NCI-H146 (cell line): ENCODE measurements around the gene USP16.

Source experiments
- DNase-seq: peaks from one replicate; lab custom pipeline; 2025; lab: John Stamatoyannopoulos, UW

USP16 gene

DNA sequence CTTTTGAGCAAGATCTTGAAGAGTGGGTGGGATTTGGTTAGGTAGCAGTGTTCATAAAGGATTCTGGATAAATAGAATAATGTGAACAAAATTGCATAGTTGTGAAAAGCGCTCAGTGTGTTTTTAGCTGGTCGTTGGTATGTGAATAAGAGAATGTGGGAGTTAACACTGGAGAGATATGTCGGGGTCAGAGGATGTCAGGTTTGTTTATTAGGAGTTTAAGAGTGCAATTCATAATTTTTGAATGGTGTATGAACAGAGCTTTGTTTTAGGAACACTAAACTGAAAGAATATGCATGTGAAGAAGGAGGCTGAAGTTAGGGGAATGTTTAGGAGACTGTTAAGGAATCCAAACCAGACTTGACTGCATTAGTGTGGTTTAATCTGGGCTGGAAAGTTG, 9.4 kb downstream of the USP16 start:
- no peak for DNase-seq

DNA sequence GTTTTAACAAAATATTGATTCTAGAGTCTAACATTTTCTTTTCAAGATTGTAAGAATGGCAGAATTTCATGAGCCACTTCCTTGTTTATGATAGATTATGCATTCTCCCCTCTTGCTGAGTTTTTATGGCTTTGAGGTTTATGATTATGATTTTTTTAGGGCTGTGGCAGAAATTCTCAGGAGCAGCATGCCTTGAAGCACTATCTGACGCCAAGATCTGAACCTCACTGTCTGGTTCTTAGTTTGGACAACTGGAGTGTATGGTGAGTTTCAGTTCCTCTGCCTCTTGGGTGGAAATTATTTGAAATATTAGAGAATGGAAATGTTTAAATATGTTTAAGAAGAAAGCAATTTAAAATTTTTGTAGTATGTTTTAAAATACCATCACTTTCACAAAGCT, 10.2 kb downstream of the USP16 start:
- DNase-seq, result no peak

DNA sequence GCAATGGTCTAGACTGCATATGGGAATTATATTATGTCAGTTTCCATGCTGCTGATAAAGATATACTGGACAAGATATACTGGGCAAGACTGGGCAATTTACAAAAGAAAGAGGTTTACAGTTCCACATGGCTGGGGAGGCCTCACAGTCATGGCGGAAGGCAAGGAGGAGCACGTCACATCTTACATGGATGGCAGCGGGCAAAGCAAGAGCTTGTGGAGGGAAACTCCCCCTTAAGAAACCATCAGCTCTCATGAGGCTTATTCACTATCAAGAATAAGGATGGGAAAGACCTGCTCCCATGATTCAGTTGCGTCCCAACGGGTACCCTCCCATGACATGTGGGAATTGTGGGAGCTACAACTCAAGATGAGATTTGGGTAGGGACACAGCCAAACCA, 27.8 kb downstream of the USP16 start:
- DNase-seq, result no peak

- DNase-seq, result no peak
Measured at GRCh38 chr21:29053011-29053553, 28.6 kb downstream of the USP16 start.

DNA sequence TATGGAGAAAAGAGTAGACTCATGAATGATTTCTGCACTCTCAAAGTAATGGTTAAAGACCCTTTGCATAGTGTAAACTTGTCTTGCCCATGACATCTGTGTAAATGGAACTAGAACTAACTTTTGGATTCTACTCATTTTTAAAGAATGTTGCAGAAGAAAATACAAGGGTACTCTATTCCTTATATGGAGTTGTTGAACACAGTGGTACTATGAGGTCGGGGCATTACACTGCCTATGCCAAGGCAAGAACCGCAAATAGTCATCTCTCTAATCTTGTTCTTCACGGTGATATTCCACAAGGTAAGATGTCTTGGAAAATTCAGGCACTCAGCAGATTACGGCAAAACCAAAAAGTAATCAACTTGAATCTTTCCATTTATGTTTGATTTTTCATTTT, 29.2 kb downstream of the USP16 start:
- DNase-seq, result no peak

DNA sequence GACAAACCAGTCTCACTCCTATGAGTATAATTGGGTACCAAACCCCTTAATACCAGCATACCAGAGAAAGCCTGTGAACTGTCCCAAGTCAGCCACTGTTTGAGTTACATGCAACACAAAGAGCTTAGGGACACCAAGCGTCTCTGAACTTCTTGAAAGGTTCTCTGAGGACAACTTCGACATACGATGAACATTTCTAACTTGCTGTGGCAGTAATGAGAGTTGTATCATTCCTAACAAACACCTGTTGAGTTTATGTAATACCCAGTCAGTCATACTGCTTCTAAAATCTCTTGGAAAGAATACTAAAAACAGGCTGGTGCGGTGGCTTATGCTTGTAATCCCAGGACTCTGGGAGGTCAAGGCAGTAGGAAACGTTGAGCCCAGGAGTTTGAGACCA, 30.6 kb downstream of the USP16 start:
- no peak for DNase-seq

GRCh38 chr21:29056005-29056404, 31.5 kb downstream of the USP16 start:
- no peak for DNase-seq

DNA sequence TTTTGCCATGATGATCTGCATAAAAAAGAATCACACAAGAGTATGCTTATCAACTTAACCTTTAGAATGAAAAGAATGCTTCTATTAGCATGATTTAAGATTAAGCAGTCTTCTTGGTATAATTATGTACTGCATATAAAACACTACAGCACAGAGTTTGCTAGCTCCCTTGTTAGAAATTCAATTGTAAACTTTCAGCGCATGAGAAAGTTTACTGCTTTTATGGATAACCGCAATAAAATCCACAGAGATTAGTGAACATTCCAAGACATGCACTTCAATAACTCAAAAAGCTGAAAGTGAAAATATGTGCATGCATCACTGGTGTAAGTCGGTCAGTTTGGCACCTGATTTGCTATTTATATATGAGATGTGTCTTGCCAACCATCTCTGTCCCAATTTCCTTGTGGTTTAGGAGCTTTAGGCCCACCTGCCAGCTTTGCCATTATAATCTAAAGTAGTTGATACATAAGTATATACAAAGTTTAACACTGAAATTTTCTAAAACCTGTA, 32.1 kb downstream of the USP16 start:
- no peak for DNase-seq

- no peak for DNase-seq
Measured at GRCh38 chr21:29064850-29065481, 40.5 kb downstream of the USP16 start.

- peak; percentile 11 for DNase-seq
Measured at GRCh38 chr21:29072873-29073221, 48.4 kb downstream of the USP16 start.

DNA sequence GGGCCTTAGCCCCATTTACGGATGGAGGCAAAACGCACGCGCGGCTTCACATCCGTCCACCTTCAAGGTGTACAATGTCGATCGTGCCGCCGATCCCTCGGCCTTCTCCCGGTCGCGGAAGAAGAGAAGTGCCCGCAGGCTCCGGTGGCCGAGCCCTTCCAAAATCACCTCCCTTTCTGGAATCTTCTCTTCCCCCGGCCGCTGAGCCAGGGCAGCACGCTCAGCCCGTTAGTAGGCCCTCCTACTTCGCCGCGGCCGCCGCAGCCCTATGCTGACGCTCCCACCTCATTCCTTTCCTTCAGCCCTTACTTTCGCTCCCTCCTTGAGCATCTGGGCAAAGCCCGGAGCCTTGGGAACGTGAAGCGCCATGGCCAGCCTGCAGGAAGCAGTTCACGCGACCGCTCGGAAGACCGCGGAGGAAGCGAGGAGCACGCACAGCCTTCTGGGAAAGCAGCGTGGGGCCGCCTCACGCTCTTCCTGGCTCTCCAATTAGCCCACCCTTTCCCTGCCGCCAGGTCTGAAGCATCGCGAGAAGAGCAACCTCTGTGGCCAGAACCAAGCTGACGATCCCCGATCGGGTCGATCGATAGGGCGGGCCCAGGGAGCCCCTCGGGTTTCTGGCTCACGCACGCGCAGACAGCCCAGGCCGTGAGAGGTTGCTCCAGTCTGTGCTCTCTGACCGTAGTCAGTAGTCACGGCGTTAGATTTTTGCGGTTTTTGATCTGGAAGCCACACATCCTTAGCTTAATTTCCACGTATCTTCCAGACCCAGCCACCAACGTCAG, 48.9 kb downstream of the USP16 start, which contains the start of gene CCT8:
Gene CCT8 (minus strand): TSS at position 427 of the 785 bp plus-strand sequence. CDS start 58 bp downstream, at position 369.
- DNase-seq, result peak; percentile 96

DNA sequence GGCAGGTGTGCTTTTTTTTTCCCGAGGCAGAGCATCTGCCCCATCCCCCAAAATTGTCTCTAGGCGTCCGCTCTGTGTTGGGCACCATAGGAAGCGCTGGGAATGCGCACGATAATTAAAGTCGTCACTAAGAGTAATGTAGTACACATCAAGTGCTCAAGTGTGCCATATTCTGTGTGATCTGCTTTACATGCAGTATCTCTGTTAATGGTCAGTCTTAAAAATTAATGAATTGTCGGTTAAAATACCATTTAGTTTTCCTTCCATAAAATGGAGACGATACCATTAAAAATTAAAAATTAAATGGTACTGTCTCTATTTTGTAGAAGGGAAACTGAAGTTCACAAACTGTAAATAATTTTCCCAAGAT, 49.5 kb downstream of the USP16 start:
- DNase-seq, result no peak

DNA sequence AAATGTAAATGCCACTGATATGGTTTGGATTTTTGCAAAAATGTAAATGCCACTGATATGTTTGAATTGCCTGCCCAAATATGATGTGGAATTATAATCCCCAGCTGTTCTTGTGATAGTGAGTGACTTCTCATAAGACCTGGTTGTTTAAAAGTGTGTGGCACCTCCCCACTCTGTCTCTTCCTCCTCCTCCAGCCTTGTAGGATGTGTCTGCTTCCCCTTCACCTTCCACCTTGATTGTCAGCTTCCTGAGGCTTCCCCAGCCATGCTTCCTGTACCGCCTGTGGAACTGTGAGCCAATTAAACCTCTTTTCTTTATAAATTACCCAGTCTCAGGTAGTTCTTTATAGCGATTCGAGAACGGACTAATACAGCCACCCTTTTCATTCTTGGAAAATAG, 50.3 kb downstream of the USP16 start:
- no peak for DNase-seq

GRCh38 chr21:29075706-29076466, 51.4 kb downstream of the USP16 start:
- no peak for DNase-seq

DNA sequence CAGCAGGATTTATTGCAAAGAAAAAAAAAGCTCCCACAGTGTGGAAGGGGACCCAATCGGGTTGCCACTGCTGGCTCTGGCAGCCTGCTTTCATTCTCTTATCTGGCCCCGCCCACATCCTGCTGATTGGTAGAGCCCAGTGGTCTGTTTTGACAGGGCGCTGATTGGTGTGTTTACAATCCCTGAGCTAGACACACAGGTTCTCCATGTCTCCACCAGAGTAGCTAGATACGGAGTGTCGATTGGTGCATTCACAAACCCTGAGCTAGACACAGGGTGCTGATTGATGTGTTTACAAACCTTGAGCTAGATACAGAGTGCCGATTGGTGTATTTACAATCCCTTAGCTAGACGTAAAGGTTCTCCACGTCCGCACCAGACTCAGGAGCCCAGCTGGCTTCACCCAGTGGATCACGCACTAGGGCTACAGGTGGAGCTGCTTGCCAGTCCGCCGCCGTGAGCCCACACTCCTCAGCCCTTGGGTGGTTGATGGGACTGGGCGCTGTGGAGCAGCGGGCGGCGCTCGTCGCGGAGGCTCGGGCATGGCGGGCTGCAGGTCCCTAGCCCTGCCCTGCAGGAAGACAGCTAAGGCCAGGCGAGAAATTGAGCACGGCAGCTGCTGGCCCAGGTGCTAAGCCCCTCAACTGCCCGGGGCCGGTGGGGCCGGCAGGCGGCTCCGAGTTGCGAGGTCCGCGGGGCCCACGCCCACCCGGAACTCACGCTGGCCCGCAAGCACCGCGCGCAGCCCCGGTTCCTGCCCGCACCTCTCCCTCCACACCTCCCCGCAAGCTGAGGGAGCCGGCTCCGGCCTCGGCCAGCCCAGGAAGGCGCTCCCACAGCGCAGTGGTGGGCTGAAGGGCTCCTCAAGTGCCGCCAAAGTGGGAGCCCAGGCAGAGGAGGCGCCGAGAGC, 52.5 kb downstream of the USP16 start:
- peak; percentile 61 for DNase-seq

DNA sequence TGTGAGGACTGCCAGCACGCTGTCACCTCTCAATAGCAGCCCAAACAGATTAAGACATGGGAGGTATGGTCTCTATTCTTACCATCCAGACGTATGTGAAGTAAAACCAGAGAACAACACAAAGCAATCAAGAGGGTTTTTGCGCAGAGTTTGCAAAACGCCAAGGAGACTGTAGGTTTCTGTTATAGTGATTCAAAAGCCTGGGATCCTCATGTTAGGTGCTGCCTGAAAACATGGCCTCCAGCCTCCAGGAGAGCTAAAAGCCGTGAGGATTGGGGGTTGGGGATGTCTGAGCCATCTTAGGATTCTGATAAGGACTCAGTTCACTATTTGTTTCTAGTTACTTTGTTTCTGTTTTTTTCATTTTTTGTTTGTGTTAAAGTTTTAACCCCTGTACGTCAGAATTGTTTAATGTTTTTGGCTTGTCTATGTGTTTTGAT, 53.2 kb downstream of the USP16 start:
- peak; percentile 62 for DNase-seq

DNA sequence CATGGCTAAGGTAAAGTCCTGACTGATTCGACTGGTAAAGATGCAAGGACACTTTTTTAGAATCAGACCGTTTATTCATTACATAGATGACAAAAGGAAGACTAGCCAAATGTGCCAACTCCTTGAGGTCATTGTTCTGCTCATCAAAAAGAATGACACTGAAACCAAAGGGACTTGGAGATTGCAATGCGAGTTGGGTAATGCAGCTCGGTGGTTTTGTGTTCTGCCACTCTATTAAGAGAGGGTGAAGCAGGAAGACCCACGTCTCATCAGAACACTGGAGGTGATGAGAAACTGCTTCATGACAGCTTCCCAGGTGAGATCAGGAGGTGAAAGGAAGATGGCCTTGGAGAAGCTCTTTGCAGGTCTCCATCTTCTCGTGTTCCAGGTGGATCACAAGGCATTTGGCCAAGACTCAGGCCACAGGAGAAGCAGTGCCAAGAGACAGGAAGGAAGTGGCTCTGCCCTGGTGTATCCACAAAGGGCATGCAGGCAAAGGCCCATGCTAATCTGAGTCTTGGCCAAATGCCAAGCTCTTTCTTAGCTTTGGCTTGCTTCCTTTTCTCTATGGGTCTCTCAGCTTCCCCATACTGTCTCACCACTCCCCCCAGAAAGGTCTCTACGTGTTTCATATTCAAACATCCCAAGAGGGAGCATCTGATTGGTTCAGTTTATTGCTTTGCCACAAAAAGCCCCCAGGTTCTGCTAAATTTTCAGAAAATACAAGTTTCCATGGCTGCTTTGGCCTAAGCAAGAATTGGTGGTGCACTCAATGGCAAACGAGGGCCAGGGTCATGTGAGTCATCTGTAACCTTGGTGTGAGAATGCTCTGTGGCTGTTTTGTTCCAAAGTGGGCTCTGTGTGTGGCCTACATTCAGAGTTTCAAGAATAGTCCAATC, 54.6 kb downstream of the USP16 start:
- DNase-seq, result no peak

- DNase-seq, result no peak
Measured at GRCh38 chr21:29080454-29080941, 56.0 kb downstream of the USP16 start.

DNA sequence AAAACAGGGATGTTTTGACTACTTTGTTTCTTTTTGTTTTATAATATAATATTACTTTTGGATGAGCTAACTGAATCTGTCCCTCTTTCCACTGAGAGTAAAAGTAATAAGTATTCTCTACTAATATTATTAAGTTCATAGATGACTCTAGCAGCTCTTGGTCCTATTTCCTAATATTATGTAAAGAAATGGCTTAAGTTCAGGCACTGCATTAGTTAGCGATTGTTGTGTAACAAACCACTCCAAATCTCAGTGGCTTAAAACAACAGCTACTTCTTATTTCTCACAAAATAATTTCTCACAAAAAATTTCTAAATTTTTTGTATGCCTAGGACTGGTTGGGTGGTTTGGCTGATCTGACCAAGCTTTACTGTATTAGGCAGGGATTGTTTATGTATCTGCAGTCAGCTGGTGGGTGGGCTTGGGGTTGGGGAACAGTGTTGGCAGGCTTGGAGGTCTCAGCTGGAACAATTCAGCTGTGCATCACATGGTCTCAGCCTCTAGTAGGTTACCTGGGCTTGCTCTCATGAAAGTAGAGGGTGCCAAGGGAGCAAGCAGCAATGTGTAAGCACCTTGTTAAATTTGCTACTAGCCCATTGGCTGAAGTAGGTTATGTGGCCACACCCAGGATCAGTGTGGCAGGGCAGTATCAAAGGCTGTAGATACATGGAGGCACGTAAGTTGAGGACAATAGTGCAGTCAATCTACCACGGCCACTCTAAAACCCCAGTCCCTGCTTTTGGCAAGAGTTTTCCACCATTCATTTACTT, 57.8 kb downstream of the USP16 start:
- DNase-seq, result no peak
